ENCODE results near the gene SERPINB2. TPM values are rescaled to one million over a fixed set of nuclear protein-coding genes. Genes with fewer than 3 reads are reported as not detected.

SERPINB2 gene
- total and polyA plus RNA-seq, 10 of the 15 experiments (the other 5 are each of a cell fraction or from before 2014, with no cell fraction given) = 9.6 to 25.3 (median 14.0) TPM

- TF ChIP-seq, protein P1, sequence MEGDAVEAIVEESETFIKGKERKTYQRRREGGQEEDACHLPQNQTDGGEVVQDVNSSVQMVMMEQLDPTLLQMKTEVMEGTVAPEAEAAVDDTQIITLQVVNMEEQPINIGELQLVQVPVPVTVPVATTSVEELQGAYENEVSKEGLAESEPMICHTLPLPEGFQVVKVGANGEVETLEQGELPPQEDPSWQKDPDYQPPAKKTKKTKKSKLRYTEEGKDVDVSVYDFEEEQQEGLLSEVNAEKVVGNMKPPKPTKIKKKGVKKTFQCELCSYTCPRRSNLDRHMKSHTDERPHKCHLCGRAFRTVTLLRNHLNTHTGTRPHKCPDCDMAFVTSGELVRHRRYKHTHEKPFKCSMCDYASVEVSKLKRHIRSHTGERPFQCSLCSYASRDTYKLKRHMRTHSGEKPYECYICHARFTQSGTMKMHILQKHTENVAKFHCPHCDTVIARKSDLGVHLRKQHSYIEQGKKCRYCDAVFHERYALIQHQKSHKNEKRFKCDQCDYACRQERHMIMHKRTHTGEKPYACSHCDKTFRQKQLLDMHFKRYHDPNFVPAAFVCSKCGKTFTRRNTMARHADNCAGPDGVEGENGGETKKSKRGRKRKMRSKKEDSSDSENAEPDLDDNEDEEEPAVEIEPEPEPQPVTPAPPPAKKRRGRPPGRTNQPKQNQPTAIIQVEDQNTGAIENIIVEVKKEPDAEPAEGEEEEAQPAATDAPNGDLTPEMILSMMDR (IDR thresholded peaks at IDR 0.05 in 2 of 3, conservative IDR thresholded peaks at IDR 0.05 in 1 of 3; ENCODE audit: control insufficient read depth in 2 of 3, extremely low read depth in 1 of 3, insufficient read depth in 1 of 3, low read depth in 3 of 3, low read length in 3 of 3) = no peak
- 0 out of 2 replicates have a peak, but pooled peaks have one; percentile 37 for TF ChIP-seq ZBED1 (IDR thresholded peaks at IDR 0.05; ENCODE audit: borderline replicate concordance)
- TF ChIP-seq, protein P2, sequence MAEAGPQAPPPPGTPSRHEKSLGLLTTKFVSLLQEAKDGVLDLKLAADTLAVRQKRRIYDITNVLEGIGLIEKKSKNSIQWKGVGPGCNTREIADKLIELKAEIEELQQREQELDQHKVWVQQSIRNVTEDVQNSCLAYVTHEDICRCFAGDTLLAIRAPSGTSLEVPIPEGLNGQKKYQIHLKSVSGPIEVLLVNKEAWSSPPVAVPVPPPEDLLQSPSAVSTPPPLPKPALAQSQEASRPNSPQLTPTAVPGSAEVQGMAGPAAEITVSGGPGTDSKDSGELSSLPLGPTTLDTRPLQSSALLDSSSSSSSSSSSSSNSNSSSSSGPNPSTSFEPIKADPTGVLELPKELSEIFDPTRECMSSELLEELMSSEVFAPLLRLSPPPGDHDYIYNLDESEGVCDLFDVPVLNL (IDR thresholded peaks at IDR 0.05; ENCODE audit: low read depth, low read length) = no peak
- TF ChIP-seq KDM1A (IDR thresholded peaks at IDR 0.05; ENCODE audit: borderline replicate concordance) = no peak
- no peak for TF ChIP-seq MTA2 (IDR thresholded peaks at IDR 0.05; ENCODE audit: low read depth)
- peak; percentile 23; the same call in 1 of the 2 replicates for TF ChIP-seq PKNOX1 (IDR thresholded peaks at IDR 0.05)
- no peak for TF ChIP-seq KLF5 (IDR thresholded peaks at IDR 0.05; ENCODE audit: partially characterized antibody)
Measured at GRCh38 chr18:63908858-63909257, 21.4 kb downstream of the SERPINB2 start (continued).

GRCh38 chr18:63909870-63910269 is 22.4 kb downstream of the SERPINB2 start:
- no peaks in the 10 kb centered on the region for H4K20me1 ChIP-seq (ENCODE audit: control insufficient read depth, insufficient read depth)
- no peak for DNase-seq (ENCODE audit: low read depth, low spot score)
- TF ChIP-seq PAX8 (IDR thresholded peaks at IDR 0.05) = no peak
- 0 out of 2 replicates have a peak, but pooled peaks have one; percentile 47 for TF ChIP-seq NFIC (IDR thresholded peaks at IDR 0.05; ENCODE audit: low read depth, low read length)
- TF ChIP-seq RELB (IDR thresholded peaks at IDR 0.05; ENCODE audit: low read depth) = 0 out of 2 replicates have a peak, but pooled peaks have one; percentile 32
- no peak for TF ChIP-seq RELA (IDR thresholded peaks at IDR 0.05; ENCODE audit: borderline replicate concordance, partially characterized antibody)
- peak; percentile 36; the same call in 1 of the 2 replicates for TF ChIP-seq CREB1 (IDR thresholded peaks at IDR 0.05; ENCODE audit: low read depth)
- TF ChIP-seq JUNB (IDR thresholded peaks at IDR 0.05) = peak; percentile 36; the same call in 1 of the 2 replicates
- peak; percentile 42; the same call in 1 of the 2 replicates for TF ChIP-seq IKZF1 (conservative IDR thresholded peaks at IDR 0.05)
- peak; percentile 34; the same call in 1 of the 2 replicates for TF ChIP-seq RUNX3 (IDR thresholded peaks at IDR 0.05; ENCODE audit: low read length)
- peak; percentile 30 to 43; a peak in 2 of 4 replicates for TF ChIP-seq IKZF2 (IDR thresholded peaks at IDR 0.05)
- TF ChIP-seq FOXM1 (IDR thresholded peaks at IDR 0.05; ENCODE audit: low read depth, low read length) = no peak
- SMC1A ChIA-PET (ENCODE audit: uncharacterized antibody, unreplicated experiment) = interaction anchor here (0.9 to 6.2 kb wide), 14 partner anchors 9 to 391 kb away, joined by 3 to 99 read pairs (median 9); no protein-coding TSS in a partner anchor
- H3K4me1 ChIP-seq (ENCODE audit: control insufficient read depth, insufficient read depth, low read length) = peaks cover 4% of the 10 kb centered on the region; the same call in 1 of the 2 replicates
- RAD21 ChIA-PET (ENCODE audit: unreplicated experiment) = interaction anchor here (1.0 to 3.6 kb wide), 7 partner anchors 12 to 41 kb away, joined by 3 to 69 read pairs (median 7); partner anchors contain the start of gene SERPINB2
- H3K36me3 ChIP-seq (ENCODE audit: control insufficient read depth in 2 of 2, insufficient read depth in 2 of 2, low read length in 1 of 2) = no peaks in the 10 kb centered on the region
- no peak overlapping the region for H3K4me2 ChIP-seq (ENCODE audit: control insufficient read depth, insufficient read depth)
- no peak overlapping the region for H3K9ac ChIP-seq (ENCODE audit: control insufficient read depth, insufficient read depth, low read length)
- no TSS peak for BruUV-seq (replicated peaks)
- peak; percentile 74 for ATAC-seq
- no peak overlapping the region; the same call in 1 of the 2 replicates for H2AFZ ChIP-seq (ENCODE audit: control insufficient read depth, low read depth, low read length)
- H3K79me2 ChIP-seq (ENCODE audit: control insufficient read depth, insufficient read depth, low read length) = no peaks in the 10 kb centered on the region
- intact Hi-C loops (cut with micrococcal nuclease; ENCODE audit: unreplicated experiment) (no loop called here), in situ Hi-C loops (cut with MboI) (no loop called here)
- 0% methylated on average over 2 of the region's 2 CpGs for WGBS (ENCODE audit: insufficient coverage, insufficient replicate concordance, low lambda C conversion rate, missing lambda C conversion rate)
- no peak overlapping the region for H3K4me3 ChIP-seq
- no peaks in the 10 kb centered on the region; the same call in 2 of the 3 replicates for H3K9me3 ChIP-seq (replicated peaks; ENCODE audit: control insufficient read depth, insufficient read depth, low read length)
- H3K27me3 ChIP-seq (replicated peaks in 1 of 2; ENCODE audit: control insufficient read depth in 2 of 2, insufficient read depth in 2 of 2, low read length in 1 of 2) = no peaks in the 10 kb centered on the region
- no peak for FAIRE-seq
- POLR2A ChIA-PET = interaction anchor here (0.5 to 3.3 kb wide), 3 partner anchors 27 to 66 kb away, joined by 4 to 15 read pairs (median 4); no protein-coding TSS in a partner anchor
- no peak overlapping the region for H3K27ac ChIP-seq (ENCODE audit: control insufficient read depth, insufficient read depth)
- CTCF ChIA-PET = interaction anchor here (1.4 to 3.5 kb wide), 3 partner anchors 14 to 27 kb away, joined by 4 to 52 read pairs (median 5); no protein-coding TSS in a partner anchor

Data from GM12878 (cell line).